GM12892 (cell line): ENCODE data around the gene BICC1.

Source experiments
- POLR2A ChIP-seq: IDR thresholded peaks from 2 replicates; pipeline ENCODE4 v1.6.1; 2011; ENCODE audit warnings: low read depth, low read length, control low read depth
- TAF1 ChIP-seq: IDR thresholded peaks from 2 replicates; pipeline ENCODE4 v1.6.1; 2011; ENCODE audit warnings: low read depth, mild to moderate bottlenecking, control low read depth, low read length, borderline replicate concordance

- TF ChIP-seq POLR2A (no peak), TAF1 (no peak)
Observed at GRCh38 chr10:58556516-58557165, 44.0 kb downstream of the BICC1 start.
